A673 (cell line): ENCODE data around the gene GTF2I.
"Not testable (repeated sequence)": the region's sequence is repeated elsewhere in the genome, so short reads cannot be mapped to it uniquely, and the experiment has no call there.

Experiments used
- EZH2 ChIP-seq: fragments of 200-600 bp; sonication (generic); IDR thresholded peaks from 2 replicates; pipeline ENCODE4 v1.6.1; 2017; ENCODE audit warnings: borderline replicate concordance, low read depth, mild to moderate bottlenecking, mixed read lengths, antibody characterized with exemption, low read length; ENCODE audit not compliant: poor library complexity, severe bottlenecking
- TF ChIP-seq, protein P1 (sequence below): fragments of 300-800, 200-600 bp; sonication (generic); conservative IDR thresholded peaks from 2 replicates; pipeline ENCODE4 v1.5.1; 2017; ENCODE audit warnings: low read depth, mild to moderate bottlenecking, antibody characterized with exemption, low read length, moderate library complexity, mixed read lengths

- TF ChIP-seq, protein P1, sequence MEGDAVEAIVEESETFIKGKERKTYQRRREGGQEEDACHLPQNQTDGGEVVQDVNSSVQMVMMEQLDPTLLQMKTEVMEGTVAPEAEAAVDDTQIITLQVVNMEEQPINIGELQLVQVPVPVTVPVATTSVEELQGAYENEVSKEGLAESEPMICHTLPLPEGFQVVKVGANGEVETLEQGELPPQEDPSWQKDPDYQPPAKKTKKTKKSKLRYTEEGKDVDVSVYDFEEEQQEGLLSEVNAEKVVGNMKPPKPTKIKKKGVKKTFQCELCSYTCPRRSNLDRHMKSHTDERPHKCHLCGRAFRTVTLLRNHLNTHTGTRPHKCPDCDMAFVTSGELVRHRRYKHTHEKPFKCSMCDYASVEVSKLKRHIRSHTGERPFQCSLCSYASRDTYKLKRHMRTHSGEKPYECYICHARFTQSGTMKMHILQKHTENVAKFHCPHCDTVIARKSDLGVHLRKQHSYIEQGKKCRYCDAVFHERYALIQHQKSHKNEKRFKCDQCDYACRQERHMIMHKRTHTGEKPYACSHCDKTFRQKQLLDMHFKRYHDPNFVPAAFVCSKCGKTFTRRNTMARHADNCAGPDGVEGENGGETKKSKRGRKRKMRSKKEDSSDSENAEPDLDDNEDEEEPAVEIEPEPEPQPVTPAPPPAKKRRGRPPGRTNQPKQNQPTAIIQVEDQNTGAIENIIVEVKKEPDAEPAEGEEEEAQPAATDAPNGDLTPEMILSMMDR, result not testable (repeated sequence)
- TF ChIP-seq EZH2, result not testable (repeated sequence)
Observed at GRCh38 chr7:74789200-74789736, 131.8 kb downstream of the GTF2I start.
